Kidney tubule cell (primary cell): ENCODE results near the gene FYB1.
A peak's percentile ranks its signal among the peaks of the same experiment; 100 is the strongest.
"Not testable (repeated sequence)": the region's sequence is repeated elsewhere in the genome, so short reads cannot be mapped to it uniquely, and the experiment has no call there.

ENCODE experiments used
- DNase-seq: peaks from one replicate; pipeline ENCODE4 v3.0.0-alpha.2; 2018; ENCODE audit warnings: low spot score

The FYB1 gene

DNA sequence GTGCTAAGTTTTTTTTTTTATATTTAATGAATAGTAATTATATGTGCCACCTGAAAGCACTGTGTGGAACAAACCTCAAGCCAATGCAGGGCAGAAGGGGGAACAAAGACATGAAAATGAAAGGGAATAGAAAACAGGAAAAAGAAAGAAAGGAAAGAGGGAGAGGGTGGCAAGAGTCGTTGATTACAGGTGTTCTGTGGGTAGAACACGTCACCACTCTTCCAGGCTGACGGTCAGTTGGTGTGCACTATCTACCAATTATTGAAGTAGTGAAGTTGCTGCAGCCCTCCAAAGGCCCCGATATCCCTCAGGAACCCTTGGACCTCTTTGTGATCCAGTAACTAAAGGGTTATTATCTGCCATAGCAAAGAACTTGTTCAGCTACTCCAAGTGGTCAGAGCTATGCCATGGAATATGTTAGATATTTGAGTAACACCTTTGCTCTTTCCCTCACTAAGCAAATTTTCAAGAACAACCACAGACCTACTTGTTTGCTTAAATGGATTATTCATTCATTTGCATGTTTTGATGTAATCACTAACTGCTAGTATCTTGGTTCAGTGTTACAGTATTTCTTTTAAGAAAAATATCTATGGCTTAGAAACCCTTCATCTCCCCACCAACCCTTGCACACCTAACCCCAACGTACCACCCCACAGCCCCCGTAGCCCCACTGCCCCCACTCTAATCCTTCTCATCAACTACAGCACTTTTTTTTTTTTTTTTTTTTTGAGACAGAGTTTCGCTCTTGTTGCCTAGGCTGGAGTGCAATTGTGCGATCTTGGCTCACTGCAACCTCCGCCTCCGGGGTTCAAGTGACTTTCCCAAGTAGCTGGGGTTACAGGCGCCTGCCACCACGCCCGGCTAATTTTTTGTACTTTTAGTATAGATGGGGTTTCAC is 31.3 kb downstream of the FYB1 start:
- DNase-seq, result no peak

DNA sequence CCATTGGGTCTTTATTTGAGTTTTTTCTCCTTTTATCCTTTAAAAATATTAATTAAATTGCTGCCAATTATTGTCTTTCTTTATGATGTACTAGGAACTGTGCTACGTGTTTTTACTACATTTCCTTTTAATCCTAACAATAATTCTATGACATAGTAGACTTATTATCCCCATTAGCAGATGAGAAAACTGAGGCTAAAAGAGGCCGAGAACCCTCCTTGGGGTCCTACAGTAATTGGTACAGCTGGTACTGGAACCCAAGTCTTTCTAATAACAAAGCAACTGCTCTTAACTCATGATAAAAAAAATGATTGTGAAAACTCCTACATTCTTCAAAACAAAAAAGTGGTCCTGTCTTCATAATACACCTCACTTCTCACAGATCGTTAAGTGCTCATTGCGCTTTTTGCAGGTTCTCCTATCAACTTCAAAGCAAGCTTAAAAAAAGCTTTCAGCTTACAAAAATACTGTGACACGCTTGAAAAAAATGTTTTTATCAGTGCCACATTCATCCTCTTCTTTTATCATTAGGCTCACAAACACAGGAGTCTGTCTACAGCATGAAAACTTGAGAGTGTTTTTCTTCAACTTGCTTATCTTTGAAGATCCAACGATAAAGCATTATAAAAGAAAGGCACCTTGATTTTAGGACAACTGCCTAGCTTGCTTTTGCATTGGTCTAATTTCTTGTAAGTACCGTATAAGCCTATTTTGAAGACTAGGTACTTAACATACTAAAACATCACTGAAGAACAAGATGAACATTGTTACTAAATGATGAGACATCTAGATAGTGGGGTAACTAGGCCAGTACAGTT is 32.4 kb downstream of the FYB1 start:
- no peak for DNase-seq

DNA sequence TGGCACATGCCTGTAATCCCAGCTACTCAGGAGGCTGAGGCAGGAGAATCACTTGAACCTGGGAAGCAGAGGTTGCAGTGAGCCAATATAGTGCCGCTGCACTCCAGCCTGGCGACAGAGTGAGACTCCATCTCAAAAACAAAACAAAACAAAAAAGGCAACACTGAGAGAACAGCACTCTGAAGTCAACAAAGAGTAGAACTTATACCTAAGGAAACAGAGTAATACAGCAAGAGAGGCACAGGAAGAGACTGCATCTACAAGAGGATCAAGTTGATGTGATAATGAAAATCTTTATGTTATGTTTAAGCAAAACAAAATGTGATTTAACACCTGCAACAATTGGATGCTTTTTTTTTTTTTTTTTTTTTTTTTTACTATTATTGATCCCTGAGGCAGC is 33.1 kb downstream of the FYB1 start:
- DNase-seq, result no peak

DNA sequence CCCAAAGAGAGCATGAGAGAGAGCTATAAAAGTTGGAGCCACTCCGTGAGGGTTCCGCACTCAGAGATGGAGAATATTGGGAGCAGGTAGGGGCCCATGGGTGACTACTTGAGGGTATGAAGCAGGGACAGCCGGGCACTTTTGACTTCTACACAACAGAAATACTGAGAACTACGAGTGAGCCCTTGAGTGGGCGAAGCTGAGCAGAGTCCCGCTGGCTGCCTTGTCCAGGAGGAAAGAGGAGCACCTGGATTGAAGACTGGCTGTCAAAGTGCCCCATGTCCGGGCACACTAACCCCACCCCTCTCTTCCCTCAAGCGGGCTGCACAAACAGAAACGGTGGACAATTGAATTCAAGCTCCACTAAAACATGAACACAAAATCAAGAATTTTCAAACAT is 33.6 kb downstream of the FYB1 start:
- no peak for DNase-seq

DNA sequence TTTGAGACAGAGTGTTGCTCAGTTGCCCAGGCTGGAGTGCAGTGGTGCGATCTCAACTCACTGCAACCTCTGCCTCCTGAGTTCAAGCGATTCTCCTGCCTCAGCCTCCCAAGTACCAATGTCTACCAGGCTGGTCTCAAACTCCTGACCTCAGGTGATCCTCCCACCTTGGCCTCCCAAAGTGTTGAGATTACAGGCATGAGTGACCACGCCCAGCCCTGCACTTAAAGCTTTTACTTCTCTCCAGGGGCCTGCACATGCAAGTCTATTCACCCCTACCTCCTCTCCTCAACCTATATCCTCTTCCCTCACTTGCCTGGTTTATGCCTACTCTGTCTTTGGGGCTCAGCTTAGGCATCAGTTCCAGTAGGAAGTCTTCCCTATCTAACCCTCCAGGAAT is 39.8 kb downstream of the FYB1 start:
- DNase-seq, result not testable (repeated sequence)

DNA sequence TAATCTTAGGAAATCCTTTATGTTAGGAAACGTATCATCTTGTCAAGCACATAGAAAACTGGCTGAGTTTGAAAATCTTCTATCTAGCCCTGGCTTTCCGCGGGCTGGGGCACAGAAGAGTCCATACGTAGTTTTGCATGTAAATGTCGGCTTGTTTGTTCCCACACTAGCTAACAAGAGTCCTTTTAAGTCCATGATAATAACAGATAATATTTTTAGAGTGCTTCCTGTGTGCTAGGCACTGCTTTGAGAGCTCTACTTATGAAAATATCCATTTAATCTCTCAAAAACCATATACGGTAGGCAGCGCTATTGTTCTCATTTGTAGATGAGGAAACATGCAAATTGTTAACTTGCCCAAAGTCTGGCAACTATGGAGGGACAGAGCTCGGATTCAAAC is 40.5 kb downstream of the FYB1 start:
- DNase-seq, result no peak

DNA sequence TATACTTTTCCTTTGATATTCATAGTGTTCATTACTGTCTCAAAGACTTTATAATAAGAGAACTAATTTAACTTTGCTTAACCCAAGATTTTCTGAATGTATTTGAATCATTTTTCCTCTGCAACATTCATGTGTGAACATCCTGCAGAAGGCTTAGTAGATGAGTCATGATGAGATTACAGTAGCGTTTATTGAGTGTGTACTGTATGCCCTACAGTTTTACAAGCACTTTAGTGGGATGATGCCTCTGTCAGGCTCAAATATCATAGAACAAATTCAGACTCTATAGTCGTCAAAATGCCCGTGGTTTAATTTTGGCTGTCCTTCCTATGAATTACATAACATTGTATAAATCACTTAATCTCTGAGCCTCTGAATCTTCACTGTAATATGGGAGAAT is 41.2 kb downstream of the FYB1 start:
- DNase-seq, result no peak

DNA sequence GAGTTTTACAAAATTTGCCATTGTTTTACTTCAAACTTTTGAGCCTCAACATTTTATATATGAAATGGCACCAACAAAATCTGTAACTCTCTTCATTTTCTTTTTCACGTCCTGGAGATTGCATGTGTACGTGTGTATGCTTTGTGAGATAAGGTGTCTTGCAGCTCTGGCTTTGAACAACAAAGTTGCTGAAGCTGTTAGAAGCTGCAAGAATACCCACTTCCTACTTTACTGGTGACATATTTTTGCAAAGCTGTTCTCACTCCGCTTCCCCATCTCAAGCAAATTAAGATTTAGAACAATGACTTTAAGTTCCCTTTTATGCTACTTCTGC is 41.8 kb downstream of the FYB1 start:
- DNase-seq, result no peak

DNA sequence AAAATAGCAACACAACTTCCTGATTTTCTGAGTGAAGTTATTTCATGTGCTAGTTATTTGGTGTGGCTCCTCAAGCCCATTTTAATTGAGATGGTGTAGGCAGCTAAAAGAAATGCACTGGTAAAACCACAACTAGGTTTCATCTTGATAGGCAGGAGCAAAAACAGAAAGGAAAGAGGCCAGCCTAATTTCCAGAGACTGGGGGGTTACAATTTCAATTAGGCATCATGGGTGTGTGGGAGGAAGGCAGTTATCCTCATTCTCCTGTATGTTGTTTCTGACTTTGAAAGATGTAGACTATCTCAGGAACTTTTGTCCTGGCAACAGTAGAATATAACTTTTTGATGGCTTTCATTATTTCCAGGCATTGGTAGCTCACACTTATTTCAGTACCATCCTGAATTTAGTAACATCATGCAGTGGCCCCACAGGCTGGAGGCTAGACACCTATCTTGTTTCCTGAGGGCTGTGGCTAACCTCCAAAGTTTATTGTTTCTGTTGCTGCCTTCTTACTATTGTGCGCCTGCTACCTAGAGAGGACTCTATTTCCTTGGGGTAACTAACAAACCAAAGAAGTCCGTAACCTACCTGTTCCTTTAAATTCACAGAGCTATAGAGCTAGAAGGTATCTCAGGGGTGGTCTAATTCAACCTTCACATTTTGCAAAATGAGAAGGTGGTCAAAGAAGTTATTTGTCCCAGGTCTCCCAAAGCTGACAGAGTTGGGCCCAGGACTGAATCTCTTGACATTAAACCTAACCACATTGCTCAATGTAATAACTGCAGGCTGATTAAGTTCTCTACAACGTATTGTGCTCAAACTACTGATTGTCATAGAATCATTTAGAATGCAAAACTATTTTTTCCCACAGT is 42.4 kb downstream of the FYB1 start:
- no peak for DNase-seq

DNA sequence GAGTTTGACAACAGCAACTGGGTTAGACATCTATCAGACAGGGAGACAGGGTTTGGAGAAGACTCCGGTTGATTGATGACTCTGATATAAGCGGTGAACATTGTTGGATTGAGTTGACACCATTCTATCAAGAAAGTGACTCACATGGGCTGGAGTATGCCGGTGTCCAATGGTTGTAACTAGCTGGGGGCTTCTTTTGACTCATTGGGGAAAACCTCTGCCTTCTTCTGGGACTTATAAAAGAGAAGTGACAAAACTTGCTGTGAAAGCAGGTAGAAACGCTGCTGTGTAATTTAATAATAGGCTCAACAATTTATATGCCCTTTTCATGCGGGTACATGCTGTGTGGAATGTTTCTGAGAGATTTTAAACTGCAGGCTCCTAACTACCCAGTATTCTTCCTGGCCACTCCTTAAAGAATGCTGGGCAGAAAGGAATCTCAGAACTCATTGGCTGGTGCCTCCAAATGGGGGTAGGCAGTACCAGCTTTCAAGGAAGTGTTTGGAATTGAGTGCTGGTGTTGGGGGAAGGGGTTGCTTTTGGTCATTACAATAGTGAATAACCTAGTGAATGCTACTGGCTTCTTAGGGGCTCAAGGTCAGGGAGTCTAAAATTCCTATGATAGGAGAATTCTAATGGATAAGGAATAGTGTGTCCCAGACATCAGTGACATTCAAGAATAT is 43.9 kb downstream of the FYB1 start:
- peak; percentile 19 for DNase-seq

DNA sequence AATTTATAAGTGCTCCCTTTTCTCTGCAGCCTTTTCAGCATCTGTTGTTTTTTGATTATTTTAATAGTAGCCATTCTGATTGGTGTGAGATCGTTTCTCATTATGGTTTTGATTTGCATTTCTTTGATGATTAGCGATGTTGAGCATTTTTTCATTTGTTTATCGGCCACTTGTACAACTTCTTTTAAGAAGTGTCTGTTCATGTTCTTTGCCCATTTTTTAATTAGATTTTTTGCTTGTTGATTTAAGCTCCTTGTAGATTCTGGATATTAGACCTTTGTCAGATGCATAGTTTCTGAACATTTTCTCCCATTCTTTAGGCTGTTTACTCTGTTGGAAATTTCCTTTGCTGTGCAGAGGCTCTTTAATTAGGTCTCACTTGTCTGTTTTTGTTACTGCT is 46.3 kb downstream of the FYB1 start:
- no peak for DNase-seq

DNA sequence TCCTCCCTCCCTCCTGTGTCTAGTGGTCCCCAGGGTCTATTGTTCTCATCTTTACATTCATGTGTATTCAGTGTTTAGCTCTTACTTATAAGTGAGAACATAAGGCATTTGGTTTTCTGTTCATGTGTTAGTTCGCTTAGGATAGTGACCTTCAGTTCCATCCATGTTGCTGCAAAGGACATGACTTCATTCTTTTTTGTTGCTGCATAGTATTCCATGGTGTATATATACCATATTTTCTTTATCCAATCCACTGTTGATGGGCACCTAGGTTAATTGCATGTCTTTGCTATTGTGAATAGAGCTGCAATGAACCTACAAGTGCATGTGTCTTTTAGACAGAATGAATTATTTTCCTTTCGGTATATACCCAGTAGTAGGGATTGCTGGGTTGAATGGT is 46.8 kb downstream of the FYB1 start:
- no peak for DNase-seq

DNA sequence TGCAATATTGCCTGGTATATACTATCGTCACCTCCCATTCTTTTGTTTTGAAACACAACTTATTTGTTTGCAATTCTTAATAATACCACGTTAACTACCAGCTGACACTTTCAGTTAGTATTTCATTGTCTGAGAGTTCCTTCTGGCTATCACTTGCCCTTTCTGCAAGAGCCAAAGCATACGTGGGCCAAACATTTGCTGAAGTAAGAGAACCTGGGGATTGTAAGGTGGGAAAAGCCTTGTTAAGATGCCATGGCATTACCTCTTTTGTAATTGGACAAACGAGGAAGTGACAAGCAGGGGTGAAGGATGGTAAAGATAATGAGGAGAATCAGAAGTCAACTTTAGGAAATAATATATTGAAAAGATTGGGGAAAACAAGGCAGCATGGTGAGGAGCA is 47.7 kb downstream of the FYB1 start:
- no peak for DNase-seq

DNA sequence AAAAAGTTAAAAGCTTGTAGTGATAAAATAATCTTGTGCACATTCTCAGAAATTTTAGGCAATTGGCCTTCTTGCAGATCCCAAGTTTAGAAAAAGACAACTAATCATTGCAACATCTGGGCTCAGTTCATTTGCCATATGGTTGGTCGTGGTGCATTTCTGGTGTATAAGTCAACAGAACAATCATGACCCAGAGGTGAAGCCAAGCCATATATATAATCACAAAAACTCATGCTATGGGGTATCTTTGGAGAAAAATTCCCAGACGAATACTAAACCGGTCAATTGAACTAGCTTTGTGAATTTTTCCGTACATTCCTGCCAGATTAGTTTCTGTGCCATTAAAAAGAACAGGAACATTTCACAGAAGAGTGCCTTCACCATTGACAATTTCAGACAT is 50.3 kb downstream of the FYB1 start:
- DNase-seq, result no peak

DNA sequence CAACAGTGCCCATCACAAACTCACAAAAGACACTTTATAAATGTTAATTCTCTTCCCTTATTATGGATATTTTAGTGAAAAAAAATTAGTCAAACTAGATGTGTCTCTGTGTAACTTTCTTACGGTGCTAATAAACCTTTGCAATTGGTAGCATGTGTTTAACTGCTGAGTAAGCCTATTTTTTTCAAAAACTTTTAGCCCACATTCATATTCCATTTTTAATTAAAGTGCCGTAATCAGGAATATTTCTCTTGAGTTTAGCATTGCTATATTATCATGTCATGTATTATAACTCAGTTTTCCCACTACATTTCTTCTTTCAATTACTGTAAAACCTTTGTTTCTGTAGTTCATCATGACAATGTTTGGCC is 51.4 kb downstream of the FYB1 start:
- no peak for DNase-seq

DNA sequence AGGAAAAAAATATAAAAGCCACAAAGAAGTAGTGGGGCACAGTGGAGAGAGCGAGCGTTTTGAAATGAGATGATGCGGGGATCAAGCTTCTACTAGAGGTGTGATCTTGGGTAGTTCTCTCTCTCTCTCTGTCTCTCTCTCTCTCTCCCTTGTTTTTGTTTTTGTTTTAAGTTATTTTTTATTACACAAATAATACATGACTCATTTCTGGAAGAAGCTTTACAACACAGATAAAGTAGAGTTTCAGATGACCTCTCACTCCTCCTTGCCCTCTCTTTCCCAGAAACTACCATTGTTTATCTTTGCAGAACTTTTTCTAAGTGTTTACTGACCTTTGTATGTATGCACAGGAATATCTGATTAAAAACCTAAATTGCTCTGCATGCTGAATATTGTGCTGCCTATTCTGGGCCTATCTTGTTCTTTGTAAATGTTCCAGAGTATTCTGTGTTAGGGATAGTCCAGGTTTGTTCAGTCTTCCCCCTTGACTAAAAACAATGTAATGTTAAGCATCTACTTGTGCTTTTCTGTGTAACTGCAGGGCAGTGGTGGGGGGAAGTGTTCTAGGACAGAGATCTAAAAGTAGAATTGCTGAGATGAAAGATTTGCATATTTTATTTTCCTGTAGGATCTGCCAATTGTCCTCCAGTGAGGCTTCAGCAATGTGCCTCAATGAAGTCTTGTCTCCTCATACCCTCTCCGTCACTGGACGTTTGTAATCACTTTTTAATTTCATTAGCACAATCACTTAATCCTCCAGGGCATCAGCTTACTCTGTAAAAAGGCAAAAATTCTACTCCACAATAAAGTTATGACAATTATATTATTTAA is 52.0 kb downstream of the FYB1 start:
- no peak for DNase-seq

DNA sequence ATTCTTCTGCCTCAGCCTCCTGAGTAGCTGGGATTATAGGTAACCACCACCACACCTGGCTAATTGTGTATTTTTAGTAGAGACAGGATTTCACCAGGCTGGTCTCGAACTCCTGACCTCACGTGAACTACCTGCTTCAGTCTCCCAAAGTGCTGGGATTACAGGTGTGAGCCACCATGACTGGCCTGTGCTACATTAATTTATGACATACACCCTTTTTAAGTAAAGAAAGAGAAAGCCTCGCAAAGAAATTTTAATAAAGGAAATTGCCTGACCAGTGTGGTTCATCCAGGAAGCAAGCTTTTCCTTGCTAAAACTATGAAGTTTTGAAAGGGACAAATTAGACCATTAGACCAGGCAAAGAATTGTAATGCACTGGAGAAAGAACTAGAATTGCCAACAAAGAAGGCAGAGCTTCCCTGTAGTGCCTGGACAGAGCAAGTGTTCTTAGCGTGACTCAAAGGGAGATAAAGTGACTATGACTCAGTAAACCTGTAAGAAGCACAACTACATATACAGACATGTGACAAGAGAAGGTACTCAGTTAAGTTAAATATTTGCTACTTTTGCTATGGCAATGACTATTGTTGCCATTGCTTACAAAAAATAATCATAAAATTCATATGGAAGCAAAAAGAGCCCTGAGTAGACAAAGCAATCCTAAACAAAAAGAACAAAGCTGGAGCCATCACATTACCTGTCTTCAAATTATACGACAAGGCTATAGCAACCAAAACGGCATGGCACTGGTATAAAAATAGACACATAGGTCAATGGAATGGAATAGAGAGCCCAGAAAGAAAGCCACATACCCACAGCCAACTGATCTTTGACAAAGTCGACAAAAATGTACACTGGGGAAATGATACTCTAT is 54.6 kb downstream of the FYB1 start:
- peak; percentile 39 for DNase-seq

DNA sequence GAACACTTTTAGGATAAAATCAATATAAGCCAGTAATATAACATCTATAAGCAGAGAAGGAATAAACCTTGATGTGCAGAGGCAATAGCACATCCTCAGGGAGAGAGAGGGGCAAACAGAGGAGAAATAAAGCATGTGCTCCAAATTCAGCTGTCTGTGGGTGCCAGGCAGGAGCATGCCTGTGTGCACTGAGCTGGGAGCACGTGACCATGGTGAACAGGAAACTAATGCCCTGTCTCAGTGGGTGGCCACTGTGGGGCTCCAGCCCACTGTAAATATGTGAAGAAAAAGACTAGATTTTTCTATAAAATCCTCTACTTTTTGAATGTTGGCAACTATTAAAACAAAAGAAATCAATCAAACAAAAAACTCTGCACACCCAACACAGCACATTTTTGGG is 55.3 kb downstream of the FYB1 start:
- DNase-seq, result peak; percentile 7

DNA sequence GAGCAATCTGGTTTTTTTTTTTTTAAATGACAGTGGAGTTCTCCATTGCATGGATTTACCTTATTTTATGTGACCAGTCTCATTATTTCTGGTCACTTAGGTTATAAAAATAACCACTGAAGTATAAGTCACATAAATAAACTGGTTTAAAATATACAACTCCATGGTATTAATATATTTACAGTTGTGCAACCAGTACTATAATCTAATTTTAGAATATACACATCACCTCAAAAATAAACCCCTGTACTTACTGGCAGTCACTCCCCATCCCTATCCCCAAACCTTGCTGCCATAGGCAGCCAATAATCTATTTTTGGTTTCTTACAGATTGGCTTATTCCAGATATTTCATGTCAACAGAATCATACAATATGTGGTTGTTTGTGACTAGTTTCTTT is 57.8 kb downstream of the FYB1 start:
- no peak for DNase-seq

DNA sequence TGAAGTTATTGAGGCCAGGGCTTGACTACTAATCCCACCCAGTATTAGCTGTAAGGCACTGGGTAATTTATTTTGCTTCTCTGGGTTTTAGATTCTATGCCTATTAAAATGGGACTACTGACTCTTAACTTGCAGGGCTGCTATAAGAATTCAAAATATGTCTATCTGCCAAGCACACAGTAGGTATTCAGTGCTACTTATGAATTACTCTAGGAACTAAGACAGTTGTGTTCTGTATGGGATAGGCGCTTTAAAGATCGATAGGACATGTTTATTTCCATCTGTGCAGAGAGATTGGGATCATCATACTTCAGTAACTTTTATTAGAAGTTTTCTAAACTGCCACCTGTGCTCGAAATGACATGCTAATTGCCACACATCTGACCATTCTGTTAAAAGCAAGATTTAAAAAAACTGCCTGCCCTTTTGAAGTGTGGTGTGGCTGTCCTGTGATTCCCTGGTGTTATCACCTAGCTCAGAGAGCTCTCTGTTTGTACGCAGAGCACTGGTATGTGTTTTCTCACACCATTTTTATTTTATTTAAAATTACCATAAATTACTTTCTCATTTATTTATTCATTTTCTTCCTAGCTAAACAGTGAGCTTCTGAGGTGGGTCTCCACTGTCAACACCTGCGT is 58.7 kb downstream of the FYB1 start:
- no peak for DNase-seq
